Osteocyte (in vitro differentiated cells): ENCODE data around the gene FAM193B. TPM values are rescaled to one million over a fixed set of nuclear protein-coding genes. Genes with fewer than 3 reads are reported as not detected.

Experiments used
- DNase-seq: peaks from one replicate; pipeline ENCODE4 v3.0.0; 2021; ENCODE audit warnings: mixed read lengths; ENCODE audit not compliant: unreplicated experiment; ENCODE audit errors: extremely low spot score
- H3K27ac Mint-ChIP-seq: one replicate; pipeline ENCODE4 v1.8.0; 2021; ENCODE audit warnings: mild to moderate bottlenecking, mixed read lengths; ENCODE audit not compliant: unreplicated experiment
- H3K27me3 Mint-ChIP-seq: one replicate; pipeline ENCODE4 v1.8.0; 2021; ENCODE audit warnings: mixed read lengths; ENCODE audit not compliant: unreplicated experiment
- H3K36me3 Mint-ChIP-seq: one replicate; pipeline ENCODE4 v1.8.0; 2021; ENCODE audit warnings: mixed read lengths; ENCODE audit not compliant: unreplicated experiment
- H3K4me1 Mint-ChIP-seq: one replicate; pipeline ENCODE4 v1.8.0; 2021; ENCODE audit warnings: mixed read lengths; ENCODE audit not compliant: unreplicated experiment
- H3K4me3 Mint-ChIP-seq: one replicate; pipeline ENCODE4 v1.8.0; 2021; ENCODE audit warnings: mild to moderate bottlenecking, moderate library complexity, mixed read lengths; ENCODE audit not compliant: unreplicated experiment
- H3K9me3 Mint-ChIP-seq: one replicate; pipeline ENCODE4 v1.8.0; 2021; ENCODE audit warnings: mixed read lengths; ENCODE audit not compliant: unreplicated experiment
- total RNA-seq: library from RNA; stranded (reverse); gene quantifications from 2 replicates; pipeline ENCODE4 v1.2.1, GENCODE V29; 2021
- TF ChIP-seq, protein P1 (sequence below): fragments of 200-600 bp; sonication (generic); IDR thresholded peaks from 2 replicates; pipeline ENCODE4 v1.5.0; 2021; ENCODE audit warnings: antibody characterized with exemption, mild to moderate bottlenecking, moderate library complexity

Gene FAM193B
- total RNA-seq, 1 donor from 2014 or later, result 97.2 TPM

DNA sequence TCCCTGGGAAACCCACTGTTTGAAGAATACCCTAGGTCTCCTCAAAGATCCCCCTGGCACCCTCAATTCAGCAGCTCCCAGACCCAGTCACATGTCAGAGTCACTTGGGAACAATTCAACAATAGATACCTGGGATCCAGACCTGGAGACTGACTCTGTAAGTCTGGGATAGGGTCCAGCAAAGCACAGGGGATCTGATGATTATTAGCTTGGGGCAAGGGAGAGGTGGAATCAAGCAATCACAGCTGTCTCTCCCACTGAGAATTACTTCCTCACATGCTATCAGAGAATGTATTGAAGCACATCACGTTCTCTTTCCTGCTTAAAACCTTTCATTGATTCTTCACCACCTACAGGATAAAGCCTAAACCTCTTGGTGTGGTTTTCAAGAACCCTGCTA is 5.9 kb downstream of the FAM193B start:
- Mint-ChIP-seq H3K9me3 (no peaks in the 10 kb centered on the region), H3K36me3 (peaks cover 10% of the 10 kb centered on the region), H3K27ac (peak overlapping the region; percentile 57), H3K4me1 (peaks cover 71% of the 10 kb centered on the region), H3K4me3 (no peak overlapping the region), H3K27me3 (no peaks in the 10 kb centered on the region)
- TF ChIP-seq, protein P1, sequence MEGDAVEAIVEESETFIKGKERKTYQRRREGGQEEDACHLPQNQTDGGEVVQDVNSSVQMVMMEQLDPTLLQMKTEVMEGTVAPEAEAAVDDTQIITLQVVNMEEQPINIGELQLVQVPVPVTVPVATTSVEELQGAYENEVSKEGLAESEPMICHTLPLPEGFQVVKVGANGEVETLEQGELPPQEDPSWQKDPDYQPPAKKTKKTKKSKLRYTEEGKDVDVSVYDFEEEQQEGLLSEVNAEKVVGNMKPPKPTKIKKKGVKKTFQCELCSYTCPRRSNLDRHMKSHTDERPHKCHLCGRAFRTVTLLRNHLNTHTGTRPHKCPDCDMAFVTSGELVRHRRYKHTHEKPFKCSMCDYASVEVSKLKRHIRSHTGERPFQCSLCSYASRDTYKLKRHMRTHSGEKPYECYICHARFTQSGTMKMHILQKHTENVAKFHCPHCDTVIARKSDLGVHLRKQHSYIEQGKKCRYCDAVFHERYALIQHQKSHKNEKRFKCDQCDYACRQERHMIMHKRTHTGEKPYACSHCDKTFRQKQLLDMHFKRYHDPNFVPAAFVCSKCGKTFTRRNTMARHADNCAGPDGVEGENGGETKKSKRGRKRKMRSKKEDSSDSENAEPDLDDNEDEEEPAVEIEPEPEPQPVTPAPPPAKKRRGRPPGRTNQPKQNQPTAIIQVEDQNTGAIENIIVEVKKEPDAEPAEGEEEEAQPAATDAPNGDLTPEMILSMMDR, result no peak
- DNase-seq, result no peak

DNA sequence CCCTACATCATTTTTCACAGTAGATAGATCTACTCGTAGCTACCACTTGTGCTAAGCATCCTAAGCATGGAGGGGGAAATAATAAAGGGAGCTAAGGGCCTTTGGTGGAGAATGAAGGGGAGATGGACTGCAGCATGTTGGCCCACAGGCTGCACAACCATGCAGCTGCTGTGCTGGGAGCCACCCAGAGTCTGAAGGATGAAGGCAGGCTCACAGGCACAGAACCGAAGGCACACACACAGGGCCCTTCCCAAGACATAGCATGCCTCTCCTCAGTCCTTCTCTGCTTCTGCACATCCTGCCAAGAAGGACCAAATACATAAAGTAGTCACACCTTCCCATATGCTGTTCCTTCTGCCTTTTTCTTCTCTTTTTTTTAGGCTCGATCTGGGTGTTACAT is 6.6 kb downstream of the FAM193B start:
- TF ChIP-seq, protein P1, result no peak
- Mint-ChIP-seq H3K4me3 (no peak overlapping the region), H3K27me3 (no peaks in the 10 kb centered on the region), H3K27ac (peak overlapping the region; percentile 57), H3K9me3 (no peaks in the 10 kb centered on the region), H3K4me1 (peaks cover 69% of the 10 kb centered on the region), H3K36me3 (peaks cover 10% of the 10 kb centered on the region)
- DNase-seq, result no peak

DNA sequence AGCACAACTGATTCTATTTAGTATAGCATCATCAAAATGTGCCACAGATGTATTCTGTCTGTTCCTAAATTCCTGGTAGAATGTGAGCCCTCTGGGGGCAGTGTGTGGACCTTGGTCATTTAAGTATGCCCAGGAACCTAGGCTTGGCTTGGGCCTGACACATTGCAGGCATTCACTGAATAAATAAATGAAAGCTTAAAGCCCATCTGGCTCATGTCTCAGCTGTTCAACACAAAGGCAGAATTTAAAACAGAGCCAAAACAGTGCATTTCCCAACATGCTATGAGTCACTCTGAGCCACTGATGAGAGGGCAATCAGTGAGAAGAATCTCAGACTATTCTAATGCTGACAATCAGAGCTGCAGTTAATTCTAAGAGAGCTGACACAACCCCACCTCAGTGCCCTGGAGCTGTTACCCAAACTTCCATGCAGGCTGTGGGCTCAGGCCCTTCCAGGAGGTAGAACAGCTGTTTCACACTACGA is 8.1 kb downstream of the FAM193B start:
- peaks cover 61% of the 10 kb centered on the region for H3K4me1 Mint-ChIP-seq
- no peaks in the 10 kb centered on the region for H3K27me3 Mint-ChIP-seq
- H3K4me3 Mint-ChIP-seq, result peak overlapping the region; percentile 58
- peak overlapping the region; percentile 98 for H3K27ac Mint-ChIP-seq
- H3K9me3 Mint-ChIP-seq, result no peaks in the 10 kb centered on the region
- no peak for DNase-seq
- TF ChIP-seq, protein P1, result no peak
- peaks cover 7% of the 10 kb centered on the region for H3K36me3 Mint-ChIP-seq

DNA sequence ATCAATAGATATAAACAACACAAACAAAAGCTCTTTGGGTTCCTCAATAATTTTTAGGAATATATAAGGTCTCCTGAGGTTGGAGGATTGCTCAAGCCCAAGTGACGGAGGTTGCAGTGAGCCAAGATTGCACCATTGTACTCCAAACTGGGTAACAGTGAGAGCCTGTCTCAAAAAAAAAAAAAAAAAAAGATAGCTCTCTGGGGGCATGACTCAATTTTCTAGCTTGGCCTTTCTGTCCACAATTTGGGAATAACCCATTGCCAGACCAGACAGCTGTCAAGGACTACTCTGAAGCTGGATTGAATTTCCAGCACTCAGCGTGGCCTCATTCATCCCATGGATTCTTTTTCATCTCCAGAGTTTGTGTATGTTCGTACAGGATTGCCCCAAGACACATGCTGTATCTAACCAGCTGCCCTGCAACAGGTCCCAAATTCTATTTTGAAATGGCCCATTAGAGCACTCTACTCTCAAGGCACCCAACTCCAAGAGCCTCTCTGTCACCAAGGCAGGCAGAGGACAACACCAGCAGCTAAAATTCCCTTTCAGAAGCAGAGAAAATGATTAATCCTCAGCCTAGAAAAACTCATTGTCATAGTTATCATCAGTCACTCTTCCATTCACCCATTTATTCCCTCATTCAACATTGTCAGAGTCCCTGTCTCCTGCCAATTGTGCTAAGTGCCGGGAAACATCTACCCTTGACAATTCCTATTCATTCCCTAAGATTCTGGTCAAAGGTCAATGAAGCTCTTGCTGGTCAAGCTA is 8.7 kb downstream of the FAM193B start:
- Mint-ChIP-seq H3K4me3 (peak overlapping the region; percentile 50), H3K4me1 (peaks cover 65% of the 10 kb centered on the region), H3K27me3 (no peaks in the 10 kb centered on the region), H3K36me3 (peaks cover 10% of the 10 kb centered on the region), H3K27ac (peak overlapping the region; percentile 98), H3K9me3 (no peaks in the 10 kb centered on the region)
- no peak for DNase-seq
- TF ChIP-seq, protein P1, result no peak

DNA sequence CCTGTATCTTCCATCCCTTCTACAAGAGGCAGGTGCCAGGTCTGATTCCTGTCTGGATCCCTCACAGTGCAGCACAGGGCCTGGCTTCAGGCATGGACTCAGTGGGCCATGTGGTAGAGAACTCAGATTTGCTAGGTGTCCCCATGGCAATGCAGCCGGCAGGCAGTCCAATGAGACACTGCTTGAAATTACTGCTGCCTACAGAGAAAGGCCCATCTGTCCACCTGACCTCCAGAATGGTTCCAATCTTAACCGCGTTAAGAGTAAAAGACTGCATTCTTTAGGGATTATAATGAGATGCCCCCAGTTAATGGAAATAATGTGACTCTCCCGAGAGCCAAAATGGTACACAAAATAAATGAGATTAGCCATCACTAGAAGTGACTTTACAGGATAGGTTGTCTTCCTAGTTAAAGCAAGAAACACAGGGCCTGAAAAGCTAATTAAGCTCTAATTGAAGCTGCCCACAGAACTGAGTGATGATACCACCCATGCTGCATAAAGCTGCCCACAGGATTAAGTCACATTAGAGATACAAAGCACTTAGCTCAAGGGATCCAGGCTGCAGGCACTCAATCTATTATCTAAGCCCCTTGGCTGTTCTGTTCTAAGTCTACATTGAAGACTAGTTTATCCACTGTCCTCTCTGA is 11.4 kb downstream of the FAM193B start:
- H3K36me3 Mint-ChIP-seq, result peaks cover 6% of the 10 kb centered on the region
- no peaks in the 10 kb centered on the region for H3K27me3 Mint-ChIP-seq
- TF ChIP-seq, protein P1, result no peak
- H3K4me3 Mint-ChIP-seq, result no peak overlapping the region
- no peak overlapping the region for H3K27ac Mint-ChIP-seq
- no peak for DNase-seq
- peaks cover 75% of the 10 kb centered on the region for H3K4me1 Mint-ChIP-seq
- no peaks in the 10 kb centered on the region for H3K9me3 Mint-ChIP-seq
